GM12878 (cell line): Measurements from ENCODE around the gene FOXP1. TPM values are rescaled to one million over a fixed set of nuclear protein-coding genes. Genes with fewer than 3 reads are reported as not detected.

Experiments used
- CREM ChIP-seq: IDR thresholded peaks from 2 replicates; pipeline ENCODE4 v1.6.1; 2014; ENCODE audit warnings: antibody characterized with exemption, low read depth
- CUX1 ChIP-seq: IDR thresholded peaks from 2 replicates; pipeline ENCODE4 v1.6.1; 2012; ENCODE audit warnings: improper control_type of control experiment, low read depth, low read length; ENCODE audit not compliant: insufficient replicate concordance
- EGR1 ChIP-seq, 2 experiments: IDR thresholded peaks; 1 replicate in 1 of 2; 2 replicates in 1 of 2; pipeline ENCODE4 v1.6.1; 2011 to 2012; ENCODE audit warnings: low read depth in 2 of 2, low read length in 2 of 2, borderline replicate concordance in 1 of 2, mild to moderate bottlenecking in 1 of 2, moderate library complexity in 1 of 2
- IRF3 ChIP-seq: fragments of 450-650 bp; IDR thresholded peaks from 2 replicates; pipeline ENCODE4 v1.6.1; 2014; ENCODE audit warnings: mild to moderate bottlenecking
- MAX ChIP-seq: IDR thresholded peaks from 2 replicates; pipeline ENCODE4 v1.6.1; 2012; ENCODE audit warnings: low read depth, low read length, improper control_type of control experiment
- NFIC ChIP-seq: IDR thresholded peaks from 2 replicates; pipeline ENCODE4 v1.6.1; 2012; ENCODE audit warnings: low read depth, mild to moderate bottlenecking, inconsistent platforms, low read length, moderate library complexity
- NR2C1 ChIP-seq: fragments of 450-650 bp; IDR thresholded peaks from 2 replicates; pipeline ENCODE4 v1.6.1; 2017; ENCODE audit warnings: antibody characterized with exemption, mild to moderate bottlenecking, moderate library complexity
- RCOR1 ChIP-seq: conservative IDR thresholded peaks from 2 replicates; pipeline ENCODE4 v1.6.1; 2012; ENCODE audit warnings: low read depth, low read length, improper control_type of control experiment
- SREBF1 ChIP-seq: IDR thresholded peaks from 2 replicates; pipeline ENCODE4 v1.6.1; 2012; ENCODE audit warnings: mild to moderate bottlenecking, low read length
- ZBTB40 ChIP-seq: fragments of 450-650 bp; IDR thresholded peaks from 2 replicates; pipeline ENCODE4 v1.6.1; 2016; ENCODE audit warnings: mild to moderate bottlenecking, moderate library complexity, borderline replicate concordance
- ZNF592 ChIP-seq: fragments of 450-650 bp; IDR thresholded peaks from 2 replicates; pipeline ENCODE4 v1.6.1; 2017; ENCODE audit warnings: mild to moderate bottlenecking, moderate library complexity
- polyA plus RNA-seq, 11 experiments: library from polyadenylated mRNA; depleted of rRNA in 4 of 11; unstranded in 6 of 11; stranded (reverse) in 5 of 11; fragments of >200 nt; fragmentation: Nextera tagmentation in 4 of 11; fragmentation: Illumina TruSeq in 1 of 11; extraction: Ambion mirVana in 4 of 11; extraction: Trizol in 1 of 11; gene quantifications; 1 replicate in 1 of 11; 2 replicates in 10 of 11; pipeline versions ENCODE4 v1.2.1 to v1.2.3, GENCODE V29; 2011 to 2016; ENCODE audit warnings: inconsistent platforms in 2 of 11, missing spikeins in 2 of 11, low read depth in 1 of 11
- total RNA-seq, 4 experiments: library from RNA; depleted of rRNA in 3 of 4; stranded (reverse); fragments of >200 nt in 3 of 4; fragmentation: Illumina TruSeq in 1 of 4; extraction: Trizol in 1 of 4; gene quantifications; 2 replicates each; pipeline versions ENCODE4 v1.2.1 to v1.2.3, GENCODE V29; 2013 to 2021

Gene FOXP1
- total and polyA plus RNA-seq, 10 of the 15 experiments (the other 5 are each of a cell fraction or from before 2014, with no cell fraction given) = 0.05 to 1.6 (median 0.20) TPM; not detected in 1

GRCh38 chr3:71444028-71444860 lies 139.3 kb downstream of the FOXP1 start (continued):
- TF ChIP-seq ZNF592 (no peak), CUX1 (no peak), EGR1 (IDR thresholded peaks at IDR 0.05; ENCODE audit: borderline replicate concordance in 1 of 2, low read depth in 2 of 2, low read length in 2 of 2) (0 out of 3 replicates have a peak, but pooled peaks of 1 of the 2 experiments have one; percentile 12), SREBF1 (no peak), CREM (0 out of 2 replicates have a peak, but pooled peaks have one; percentile 19), RCOR1 (0 out of 2 replicates have a peak, but pooled peaks have one; percentile 58), MAX (peak; percentile 45; the same call in 1 of the 2 replicates), IRF3 (no peak), NFIC (peak; percentile 36; the same call in 1 of the 2 replicates), NR2C1 (no peak), ZBTB40 (no peak)
